ENCODE results near the gene GTPBP1.
A peak's percentile ranks its signal among the peaks of the same experiment; 100 is the strongest.

Gene GTPBP1

DNA sequence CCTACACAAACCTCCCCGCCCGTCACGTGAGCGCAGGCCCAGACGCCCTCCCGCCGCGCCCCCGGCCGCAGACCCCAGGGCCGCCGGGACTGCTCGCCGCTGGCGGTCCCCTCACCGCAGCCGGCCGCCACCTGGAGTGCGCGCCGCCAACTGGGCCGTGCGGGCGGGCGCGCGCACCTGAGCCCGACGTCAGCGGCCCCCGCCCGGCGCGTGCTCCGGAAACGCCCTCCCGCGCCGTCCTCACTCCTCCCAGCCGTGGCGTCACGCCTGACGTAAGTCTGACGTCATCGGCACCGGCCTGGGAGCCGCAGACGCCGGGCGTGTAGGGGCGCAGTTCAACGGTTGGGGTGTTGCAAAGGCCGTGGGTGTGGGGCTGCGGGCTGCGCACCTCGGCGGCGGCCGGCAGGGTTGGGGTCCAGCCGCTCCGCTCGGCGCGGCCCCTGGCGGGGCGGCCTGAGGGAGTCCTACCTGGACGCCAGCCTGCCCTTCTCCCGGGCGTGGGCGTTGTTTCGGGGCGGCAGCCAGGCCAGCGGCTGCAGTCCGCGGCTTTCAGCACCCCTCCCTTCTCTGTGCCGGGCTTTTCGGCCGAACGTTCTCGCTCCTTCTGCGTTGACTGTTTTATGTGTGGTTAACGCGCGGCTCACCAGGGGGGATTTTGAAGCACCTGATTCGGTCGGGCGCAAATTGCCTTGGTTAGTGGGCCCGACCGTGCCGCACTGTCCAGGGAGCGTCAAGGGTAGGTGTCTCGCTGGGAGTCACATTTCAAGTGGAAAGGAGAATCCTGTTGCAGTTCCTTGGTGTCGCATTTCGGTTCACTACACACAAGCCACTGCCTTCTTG is 4.7 kb upstream of the GTPBP1 start, which contains the start of gene JOSD1:
Gene JOSD1 (minus strand): TSS at position 155 of the 840 bp plus-strand sequence. CDS start 956 bp downstream, outside the sequence.
- DNase-seq (ENCODE audit: low read depth in 2 of 2) = peak; percentile 93 to 97

DNA sequence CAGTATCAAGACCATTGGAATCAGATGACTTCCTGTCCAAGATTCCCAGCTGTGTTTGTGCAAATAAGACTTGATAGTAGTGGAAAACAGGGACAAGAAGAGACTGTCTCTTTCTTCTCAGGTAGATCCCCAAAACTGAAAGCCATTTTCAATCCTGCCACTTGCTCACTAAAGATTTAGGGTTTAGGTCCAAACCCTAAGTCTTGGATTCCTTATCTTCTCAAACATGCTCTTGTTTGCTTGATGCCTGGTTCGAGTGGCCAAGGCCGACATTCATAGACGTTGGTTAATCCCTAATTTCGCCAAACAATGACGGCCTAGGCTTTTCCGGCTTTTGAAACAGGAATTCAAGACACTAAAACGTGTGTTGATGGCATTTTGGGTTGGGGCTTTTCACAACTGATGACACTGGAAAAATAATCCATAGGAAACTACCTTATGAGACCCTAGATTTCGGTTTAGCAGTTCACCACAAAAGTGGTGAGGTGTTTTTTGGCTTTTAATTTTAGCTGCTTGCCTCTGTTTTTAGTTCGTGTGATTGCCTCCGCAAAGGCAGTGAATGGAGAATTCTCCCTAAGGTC is 1.0 kb upstream of the GTPBP1 start:
- no peak for DNase-seq (ENCODE audit: low read depth in 2 of 2)

GRCh38 chr22:38706101-38706900 is 557 bp downstream of the GTPBP1 start:
- DNase-seq (ENCODE audit: low read depth in 2 of 2) = peak in 1 of 2 donors; percentile 10

GRCh38 chr22:38706901-38707195 is 1.1 kb downstream of the GTPBP1 start:
- DNase-seq (ENCODE audit: low read depth in 2 of 2) = no peak

- DNase-seq (ENCODE audit: low read depth in 2 of 2) = no peak
Observed at GRCh38 chr22:38707346-38707745, 1.6 kb downstream of the GTPBP1 start.

GRCh38 chr22:38707984-38708383 is 2.2 kb downstream of the GTPBP1 start:
- DNase-seq (ENCODE audit: low read depth in 2 of 2) = no peak

DNA sequence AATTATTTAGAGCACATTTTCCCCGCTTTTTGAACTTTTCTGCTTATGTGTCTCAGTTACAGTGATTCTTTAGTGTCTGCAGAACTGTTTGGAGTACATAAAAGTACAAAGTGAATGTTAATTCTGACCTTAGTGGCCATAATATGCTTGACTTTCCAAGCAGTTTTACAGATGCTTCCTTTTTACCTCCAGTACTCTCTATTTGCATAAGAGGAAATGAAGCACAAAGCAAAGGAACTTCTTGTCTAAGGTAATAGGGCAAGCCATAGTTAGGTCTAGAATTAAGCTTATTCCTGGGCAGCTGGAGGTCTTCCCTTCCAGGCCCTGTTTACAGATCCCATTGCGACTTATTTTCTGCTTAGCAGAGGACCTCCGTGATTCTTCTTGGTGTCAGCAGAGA is 3.6 kb downstream of the GTPBP1 start:
- no peak for DNase-seq (ENCODE audit: low read depth in 2 of 2)

GRCh38 chr22:38710351-38710750 is 4.6 kb downstream of the GTPBP1 start:
- no peak for DNase-seq (ENCODE audit: low read depth in 2 of 2)

GRCh38 chr22:38710866-38711265 is 5.1 kb downstream of the GTPBP1 start:
- no peak for DNase-seq (ENCODE audit: low read depth in 2 of 2)

- no peak for DNase-seq (ENCODE audit: low read depth in 2 of 2)
Observed at GRCh38 chr22:38712486-38713207, 6.9 kb downstream of the GTPBP1 start.

DNA sequence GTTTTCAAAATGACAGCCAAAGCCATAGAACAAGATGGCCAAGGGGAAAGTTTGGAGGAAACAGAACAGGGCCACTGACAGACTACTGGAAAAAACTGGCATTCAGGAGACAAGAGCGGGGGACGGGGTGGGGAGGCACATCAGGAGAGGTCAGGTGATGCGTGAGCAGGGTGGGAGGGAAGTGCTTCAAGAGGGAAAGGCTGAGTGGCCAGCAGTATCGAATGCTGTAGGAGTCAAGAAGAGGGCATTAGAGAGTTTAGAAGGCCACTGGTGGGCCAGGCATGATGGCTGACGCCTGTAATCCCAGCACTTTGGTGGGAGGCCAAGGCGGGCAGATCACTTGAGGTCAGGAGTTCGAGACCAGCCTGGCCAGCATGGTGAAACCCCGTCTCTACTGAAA is 8.2 kb downstream of the GTPBP1 start:
- no peak for DNase-seq (ENCODE audit: low read depth in 2 of 2)

GRCh38 chr22:38715176-38715764 is 9.5 kb downstream of the GTPBP1 start:
- DNase-seq (ENCODE audit: low read depth in 2 of 2) = no peak

- no peak for DNase-seq (ENCODE audit: low read depth in 2 of 2)
Observed at GRCh38 chr22:38715852-38716251, 10.1 kb downstream of the GTPBP1 start.

GRCh38 chr22:38716271-38716670 is 10.5 kb downstream of the GTPBP1 start:
- DNase-seq (ENCODE audit: low read depth in 2 of 2) = no peak

GRCh38 chr22:38716826-38717225 is 11.1 kb downstream of the GTPBP1 start:
- DNase-seq (ENCODE audit: low read depth in 2 of 2) = no peak

DNA sequence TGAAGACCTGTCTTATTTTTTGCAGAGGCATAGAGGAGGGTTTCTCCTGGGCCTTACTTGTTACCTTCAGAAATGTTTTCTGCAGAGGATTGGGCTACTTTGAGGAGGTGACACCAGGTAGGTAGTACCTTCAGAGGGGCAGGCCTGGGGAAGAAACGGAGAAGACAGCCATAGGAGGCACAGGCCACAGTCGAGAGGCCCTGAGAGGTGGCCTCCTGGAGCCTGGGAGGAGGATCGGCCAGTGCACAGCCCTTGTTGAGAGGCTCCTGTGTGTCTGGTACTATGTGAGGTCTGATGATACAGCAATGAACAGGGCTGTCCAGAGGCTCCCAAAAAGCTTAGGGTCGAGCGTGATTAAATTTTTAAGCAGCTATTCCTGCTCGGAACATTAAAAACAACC is 11.5 kb downstream of the GTPBP1 start:
- no peak for DNase-seq (ENCODE audit: low read depth in 2 of 2)

- no peak for DNase-seq (ENCODE audit: low read depth in 2 of 2)
Observed at GRCh38 chr22:38718414-38718813, 12.7 kb downstream of the GTPBP1 start.

- DNase-seq (ENCODE audit: low read depth in 2 of 2) = no peak
Observed at GRCh38 chr22:38719196-38719595, 13.5 kb downstream of the GTPBP1 start.

DNA sequence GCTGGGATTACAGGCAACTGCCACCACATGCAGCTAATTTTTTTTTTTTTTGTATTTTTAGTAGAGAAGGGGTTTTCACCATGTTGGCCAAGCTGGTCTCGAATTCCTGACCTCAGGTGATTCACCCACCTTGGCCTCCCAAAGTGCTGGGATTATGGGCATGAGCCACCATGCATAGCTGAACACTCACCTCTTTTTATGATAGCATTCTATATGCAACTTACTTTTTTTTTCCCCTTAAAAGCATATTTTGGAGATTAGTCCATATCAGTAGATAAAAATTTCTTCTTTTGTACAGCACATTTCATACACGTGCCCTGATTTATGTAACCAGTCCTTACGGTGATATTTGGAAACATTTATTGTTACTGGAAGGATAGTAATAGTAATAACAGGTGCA is 14.6 kb downstream of the GTPBP1 start:
- DNase-seq (ENCODE audit: low read depth in 2 of 2) = no peak

DNA sequence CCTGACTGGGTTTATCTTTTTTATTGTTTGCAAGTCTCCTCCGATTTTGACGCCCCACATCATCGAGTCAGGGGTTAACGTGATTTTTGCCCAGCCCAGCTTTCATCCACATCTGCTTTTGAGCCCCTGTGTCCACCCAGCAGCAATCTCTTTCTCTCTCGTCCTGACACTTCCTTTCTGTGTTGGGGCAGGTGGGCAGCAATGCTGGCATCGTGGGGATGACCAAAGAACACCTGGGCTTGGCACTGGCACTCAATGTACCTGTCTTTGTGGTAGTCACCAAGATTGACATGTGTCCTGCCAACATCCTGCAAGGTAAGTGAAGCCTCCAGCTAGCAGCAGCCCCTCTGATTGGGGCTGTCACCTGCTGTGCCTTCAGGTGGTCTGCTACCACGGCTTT is 15.8 kb downstream of the GTPBP1 start:
- DNase-seq (ENCODE audit: low read depth in 2 of 2) = no peak

DNA sequence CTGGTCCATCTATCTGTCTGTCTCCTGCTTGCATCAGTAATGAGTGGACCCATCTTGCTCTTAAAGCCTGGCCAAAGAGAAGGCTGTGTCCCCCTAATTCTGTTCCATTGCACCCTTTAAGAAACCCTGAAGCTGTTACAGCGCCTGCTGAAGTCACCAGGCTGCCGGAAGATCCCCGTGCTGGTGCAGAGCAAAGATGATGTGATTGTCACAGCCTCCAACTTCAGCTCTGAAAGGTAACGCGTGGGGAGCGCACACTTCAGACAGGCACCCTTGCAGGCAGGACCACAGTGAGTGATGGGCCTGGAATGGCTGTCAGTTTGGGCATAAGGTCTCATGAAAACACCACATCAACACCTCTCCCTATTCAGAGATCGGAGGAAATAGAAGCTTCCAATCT is 18.4 kb downstream of the GTPBP1 start:
- no peak for DNase-seq (ENCODE audit: low read depth in 2 of 2)

Measured in activated CD4-positive, alpha-beta T cell treated with anti-CD3 and anti-CD28 coated beads for 24 hours (primary cell).